Measurements from ENCODE around the gene RABGAP1L.
"Not testable (repeated sequence)": the region's sequence is repeated elsewhere in the genome, so short reads cannot be mapped to it uniquely, and the experiment has no call there.

The RABGAP1L gene

GRCh38 chr1:175033953-175034352 lies 874.6 kb downstream of the RABGAP1L start:
- DNase-seq (ENCODE audit: low read depth in 2 of 2): no peak

- no peak for DNase-seq (ENCODE audit: low read depth in 2 of 2)
Observed at GRCh38 chr1:175034775-175035174, 875.5 kb downstream of the RABGAP1L start.

- DNase-seq (ENCODE audit: low read depth in 2 of 2): no peak
Observed at GRCh38 chr1:175035865-175036264, 876.5 kb downstream of the RABGAP1L start.

- no peak for DNase-seq (ENCODE audit: low read depth in 2 of 2)
Observed at GRCh38 chr1:175036476-175036875, 877.2 kb downstream of the RABGAP1L start.

- no peak for DNase-seq (ENCODE audit: low read depth in 2 of 2)
Observed at GRCh38 chr1:175037416-175037815, 878.1 kb downstream of the RABGAP1L start.

GRCh38 chr1:175040324-175040879 lies 881.1 kb downstream of the RABGAP1L start:
- DNase-seq (ENCODE audit: low read depth in 2 of 2): no peak

GRCh38 chr1:175042650-175043049 lies 883.3 kb downstream of the RABGAP1L start:
- no peak for DNase-seq (ENCODE audit: low read depth in 2 of 2)

GRCh38 chr1:175043824-175044223 lies 884.5 kb downstream of the RABGAP1L start:
- no peak for DNase-seq (ENCODE audit: low read depth in 2 of 2)

GRCh38 chr1:175044591-175044990 lies 885.3 kb downstream of the RABGAP1L start:
- not testable (repeated sequence) for DNase-seq (ENCODE audit: low read depth in 2 of 2)

Measured in stimulated activated CD4-positive, alpha-beta T cell treated with anti-CD3 and anti-CD28 coated beads, Interleukin-4, amount 100 ng/mL, for 48 hours (primary cell).